Ovary (tissue), 3 donors: ENCODE measurements around the gene RASSF10.

Experiments used
- EP300 ChIP-seq: sonication (generic); formaldehyde crosslinking; IDR thresholded peaks from one replicate; pipeline ENCODE4 v1.6.1; 2017; ENCODE audit warnings: antibody characterized with exemption
- POLR2A ChIP-seq: fragments of 450-650 bp; IDR thresholded peaks from one replicate; pipeline ENCODE4 v1.6.1; 2017; ENCODE audit warnings: antibody characterized with exemption, mild to moderate bottlenecking, moderate library complexity
- TF ChIP-seq, protein P1 (sequence below), 3 donors: fragments of 450-650 bp in 2 of 3; fragments of 200-600 bp in 1 of 3; IDR thresholded peaks; one replicate each; pipeline versions ENCODE4 v1.5.1 to v1.8.0; 2016 to 2022; ENCODE audit warnings: antibody characterized with exemption in 3 of 3, mild to moderate bottlenecking in 1 of 3
- donor health status: DM: no; HTN: no; CAD: no.

DNA sequence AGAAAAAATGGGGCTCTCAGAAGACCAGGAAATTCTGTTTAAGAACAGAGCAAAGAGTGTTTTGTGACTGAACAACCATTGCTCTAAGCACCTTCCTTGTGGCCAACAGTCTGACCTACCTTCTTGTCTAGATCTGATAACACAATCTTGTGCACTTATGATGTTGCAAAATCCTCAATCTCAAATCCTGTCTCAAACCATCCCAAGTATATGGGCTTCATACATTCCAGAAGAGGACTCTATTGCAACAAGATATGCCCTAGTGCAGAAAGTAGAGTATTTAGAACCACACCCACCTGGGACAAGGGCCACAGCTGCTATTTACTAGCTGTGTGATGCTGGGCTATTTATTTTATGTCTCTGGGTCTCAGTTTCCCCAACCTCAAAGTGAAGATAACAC, 27.1 kb downstream of the RASSF10 start:
- TF ChIP-seq POLR2A (no peak), EP300 (no peak)
- TF ChIP-seq, protein P1, sequence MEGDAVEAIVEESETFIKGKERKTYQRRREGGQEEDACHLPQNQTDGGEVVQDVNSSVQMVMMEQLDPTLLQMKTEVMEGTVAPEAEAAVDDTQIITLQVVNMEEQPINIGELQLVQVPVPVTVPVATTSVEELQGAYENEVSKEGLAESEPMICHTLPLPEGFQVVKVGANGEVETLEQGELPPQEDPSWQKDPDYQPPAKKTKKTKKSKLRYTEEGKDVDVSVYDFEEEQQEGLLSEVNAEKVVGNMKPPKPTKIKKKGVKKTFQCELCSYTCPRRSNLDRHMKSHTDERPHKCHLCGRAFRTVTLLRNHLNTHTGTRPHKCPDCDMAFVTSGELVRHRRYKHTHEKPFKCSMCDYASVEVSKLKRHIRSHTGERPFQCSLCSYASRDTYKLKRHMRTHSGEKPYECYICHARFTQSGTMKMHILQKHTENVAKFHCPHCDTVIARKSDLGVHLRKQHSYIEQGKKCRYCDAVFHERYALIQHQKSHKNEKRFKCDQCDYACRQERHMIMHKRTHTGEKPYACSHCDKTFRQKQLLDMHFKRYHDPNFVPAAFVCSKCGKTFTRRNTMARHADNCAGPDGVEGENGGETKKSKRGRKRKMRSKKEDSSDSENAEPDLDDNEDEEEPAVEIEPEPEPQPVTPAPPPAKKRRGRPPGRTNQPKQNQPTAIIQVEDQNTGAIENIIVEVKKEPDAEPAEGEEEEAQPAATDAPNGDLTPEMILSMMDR (IDR thresholded peaks at IDR 0.05) = no peak
